Esophagus (tissue), 2 donors: ENCODE measurements around the gene NOS2. TPM values are rescaled to one million over a fixed set of nuclear protein-coding genes. Genes with fewer than 3 reads are reported as not detected.
"Not testable (repeated sequence)": the region's sequence is repeated elsewhere in the genome, so short reads cannot be mapped to it uniquely, and the experiment has no call there.

Source experiments
- H3K27ac ChIP-seq, 2 donors: one replicate each; pipeline ENCODE4 v1.5.1; 2013; ENCODE audit warnings: low read depth in 2 of 2, mild to moderate bottlenecking in 2 of 2, inconsistent platforms in 1 of 2, low read length in 1 of 2, moderate library complexity in 1 of 2
- H3K27me3 ChIP-seq, 2 donors: one replicate each; pipeline ENCODE4 v1.6.1; 2013; ENCODE audit warnings: low read length in 2 of 2, control low read depth in 1 of 2, mild to moderate bottlenecking in 1 of 2; ENCODE audit not compliant: insufficient read depth in 2 of 2, control insufficient read depth in 1 of 2
- H3K36me3 ChIP-seq, 2 donors: one replicate each; pipeline ENCODE4 v1.6.1; 2013; ENCODE audit warnings: low read length in 1 of 2; ENCODE audit not compliant: control insufficient read depth in 2 of 2, insufficient read depth in 2 of 2
- H3K4me1 ChIP-seq, 2 donors: one replicate each; pipeline ENCODE4 v1.6.1; 2013; ENCODE audit warnings: low read length in 1 of 2; ENCODE audit not compliant: control insufficient read depth in 2 of 2, insufficient read depth in 2 of 2
- H3K4me3 ChIP-seq, 2 donors: one replicate each; pipeline ENCODE4 v1.5.1; 2013; ENCODE audit warnings: low read length in 2 of 2, mild to moderate bottlenecking in 2 of 2, low read depth in 1 of 2, moderate library complexity in 1 of 2
- H3K9me3 ChIP-seq, 2 donors: one replicate each; pipeline ENCODE4 v1.6.1; 2013; ENCODE audit warnings: mild to moderate bottlenecking in 2 of 2, low read depth in 1 of 2, low read length in 1 of 2, moderate library complexity in 1 of 2; ENCODE audit not compliant: control insufficient read depth in 2 of 2, insufficient read depth in 1 of 2
- WGBS, 2 donors: extraction: QIAGEN DNeasy Blood & Tissue Kit; methylation state at CpG; one replicate each; pipeline ENCODE4 v1.1.7; 2013; 5-methylcytosine and 5-hydroxymethylcytosine counted together
- polyA plus RNA-seq, 2 donors: library from polyadenylated mRNA; stranded (reverse); fragments of 200-250 nt; gene quantifications; one replicate each; pipeline ENCODE4 v1.2.3, GENCODE V29; 2013
- donor health status: healthy with polysubstance abuse.
- donor health status: Bipolar disorder and iron deficiency.

The NOS2 gene
- polyA plus RNA-seq, 2 donors = 0.04 to 0.26 TPM

DNA sequence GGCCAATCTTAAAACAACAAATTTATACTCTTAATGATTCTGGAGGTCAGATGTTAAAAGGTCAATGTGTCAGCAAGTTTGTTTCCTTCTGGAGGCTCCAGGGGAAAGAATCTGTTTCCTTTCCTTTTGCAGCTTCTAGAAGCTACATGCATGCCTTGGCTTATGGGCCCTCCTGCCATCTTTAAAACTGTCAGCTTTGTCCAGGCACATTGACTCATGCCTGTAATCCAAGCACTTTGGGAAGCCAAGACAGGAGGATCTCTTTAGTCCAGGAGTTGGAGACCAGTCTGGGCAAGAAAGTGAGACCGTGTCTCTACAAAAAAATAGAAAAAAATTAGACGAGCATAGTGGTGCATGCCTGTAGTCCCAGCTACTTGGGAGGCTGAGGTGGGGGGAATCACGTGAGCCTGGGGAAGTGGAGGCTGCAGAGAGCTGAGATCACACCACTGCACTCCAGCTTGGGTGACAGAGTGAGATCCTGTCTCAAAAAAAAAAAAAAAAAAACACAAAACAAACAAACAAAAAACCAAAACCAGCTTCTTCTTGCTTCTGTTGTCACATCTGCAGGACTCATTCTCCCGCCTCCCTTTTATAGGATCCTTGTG, 58.3 kb downstream of the NOS2 start:
- H3K27ac ChIP-seq = no peak overlapping the region
- 64 to 68% methylated on average over 4 of the region's 4 CpGs for WGBS, 2 donors
- H3K9me3 ChIP-seq = no peaks in the 10 kb centered on the region
- no peak overlapping the region for H3K4me3 ChIP-seq
- peaks cover 3% of the 10 kb centered on the region in 2 donors for H3K4me1 ChIP-seq
- H3K36me3 ChIP-seq = no peaks in the 10 kb centered on the region
- H3K27me3 ChIP-seq = no peaks in the 10 kb centered on the region

DNA sequence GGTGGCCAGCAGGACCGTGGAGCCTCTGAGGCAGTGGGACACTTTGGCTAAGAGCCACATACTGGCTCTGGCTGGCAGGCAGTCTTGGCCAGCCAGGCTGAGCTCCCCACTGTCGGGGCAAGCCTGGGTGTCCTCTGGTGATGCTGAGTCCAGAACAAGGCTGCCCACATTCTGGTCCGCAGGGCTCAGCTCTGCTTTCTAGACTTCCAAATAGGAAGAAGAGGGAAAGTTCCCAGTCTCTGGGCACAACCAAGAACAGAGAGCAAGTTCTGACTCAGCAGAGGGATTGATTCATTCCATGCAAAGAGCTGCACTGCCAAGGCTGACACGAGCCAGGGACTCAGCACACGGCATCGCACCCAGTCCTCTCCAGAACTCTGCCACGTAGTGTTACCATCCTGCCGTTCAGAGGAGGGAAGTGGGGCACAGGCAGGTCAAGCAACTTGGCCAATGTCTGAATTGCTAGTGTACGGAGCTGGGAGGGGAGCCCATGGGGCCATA, 58.9 kb downstream of the NOS2 start:
- Histone ChIP-seq H3K27ac (no peak overlapping the region), H3K4me3 (no peak overlapping the region), H3K9me3 (no peaks in the 10 kb centered on the region), H3K4me1 (peaks cover 3% of the 10 kb centered on the region in 2 donors), H3K27me3 (no peaks in the 10 kb centered on the region), H3K36me3 (no peaks in the 10 kb centered on the region)
- 27 to 50% methylated on average over 9 of the region's 9 CpGs for WGBS, 2 donors

DNA sequence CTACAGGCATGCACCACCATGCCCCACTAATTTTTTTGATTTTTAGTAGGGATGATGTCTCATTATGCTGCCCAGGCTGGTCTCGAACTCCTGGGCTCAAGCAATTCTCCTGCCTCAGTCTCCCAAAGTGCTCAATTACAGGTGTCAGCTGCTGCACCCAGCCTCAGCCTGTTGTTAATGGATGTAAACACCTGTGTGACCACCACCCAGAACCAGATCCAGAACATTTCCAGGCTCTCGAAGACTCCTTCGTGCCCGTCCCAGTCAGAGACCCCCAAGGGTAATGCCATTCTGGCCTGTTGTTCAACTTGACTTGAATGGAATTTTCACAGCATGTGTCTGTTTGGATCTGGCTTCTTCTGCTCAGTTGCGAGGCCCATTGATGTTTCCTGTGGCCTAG, 59.8 kb downstream of the NOS2 start:
- not testable (repeated sequence) for H3K9me3 ChIP-seq, H3K4me1 ChIP-seq, H3K27ac ChIP-seq, H3K4me3 ChIP-seq, H3K36me3 ChIP-seq, H3K27me3 ChIP-seq
- 70 to 92% methylated on average over 5 of the region's 5 CpGs for WGBS, 2 donors

DNA sequence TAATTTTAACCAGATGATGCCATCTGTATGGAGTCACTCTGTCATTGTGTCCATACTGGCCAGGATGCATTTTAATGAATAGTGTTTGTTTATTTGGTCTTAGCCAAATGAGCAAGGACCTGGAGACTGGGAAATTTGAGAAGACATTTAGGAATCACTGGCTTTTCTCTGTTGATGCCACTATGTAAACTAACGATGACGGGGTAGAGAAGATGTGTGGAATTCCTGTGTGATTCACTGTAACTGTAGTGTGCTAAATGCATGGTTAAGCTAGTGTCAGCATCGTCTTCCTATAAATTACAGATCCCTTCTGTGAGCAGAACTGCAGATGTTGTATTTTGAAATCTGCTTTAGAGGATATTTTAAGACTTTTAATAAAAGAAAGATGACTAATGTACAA, 66.6 kb downstream of the NOS2 start:
- Histone ChIP-seq H3K9me3 (no peaks in the 10 kb centered on the region), H3K27me3 (no peaks in the 10 kb centered on the region), H3K4me3 (no peak overlapping the region), H3K27ac (no peak overlapping the region), H3K36me3 (no peaks in the 10 kb centered on the region), H3K4me1 (no peaks in the 10 kb centered on the region)
- WGBS, 2 donors = 59 to 60% methylated on average over 3 of the region's 3 CpGs

DNA sequence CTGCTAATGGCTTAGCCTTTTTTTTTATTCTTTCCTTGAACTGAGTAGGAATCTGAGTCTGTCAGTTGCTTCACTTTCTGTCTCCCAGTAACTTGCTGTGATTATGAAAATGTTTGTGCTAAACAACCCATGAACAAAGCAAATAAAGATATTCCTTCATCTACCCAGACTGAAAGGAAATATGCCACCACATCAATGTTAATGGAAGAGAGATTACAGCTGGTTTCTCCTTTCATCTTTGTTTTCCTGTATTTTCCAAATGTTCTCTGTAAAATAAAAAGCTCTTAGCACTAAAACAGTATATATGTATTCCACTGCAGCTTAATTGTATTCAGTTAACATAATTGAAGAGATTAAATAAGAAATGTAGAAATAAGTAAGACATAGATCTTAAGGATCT, 67.6 kb downstream of the NOS2 start:
- H3K27ac ChIP-seq, H3K27me3 ChIP-seq, H3K36me3 ChIP-seq, H3K9me3 ChIP-seq, H3K4me3 ChIP-seq, H3K4me1 ChIP-seq: not testable (repeated sequence)

DNA sequence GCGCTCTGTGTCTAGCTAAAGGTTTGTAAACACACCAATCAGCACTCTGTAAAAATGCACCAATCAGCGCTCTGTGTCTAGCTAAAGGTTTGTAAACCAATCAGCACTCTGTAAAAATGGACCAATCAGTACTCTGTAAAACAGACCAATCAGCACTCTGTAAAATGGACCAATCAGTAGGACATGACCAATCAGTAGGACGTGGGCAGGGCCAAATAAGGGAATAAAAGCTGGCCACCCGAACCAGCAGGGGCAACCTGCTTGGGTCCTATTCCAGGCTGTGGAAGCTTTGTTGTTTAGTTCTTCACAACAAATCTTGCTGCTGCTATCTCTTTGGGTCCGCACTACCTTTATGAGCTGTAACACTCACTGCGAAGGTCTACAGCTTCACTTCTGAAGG, 74.3 kb downstream of the NOS2 start:
- H3K36me3 ChIP-seq, H3K27me3 ChIP-seq, H3K4me3 ChIP-seq, H3K9me3 ChIP-seq, H3K27ac ChIP-seq, H3K4me1 ChIP-seq: not testable (repeated sequence)
- 88 to 91% methylated on average over 6 of the region's 6 CpGs for WGBS, 2 donors

DNA sequence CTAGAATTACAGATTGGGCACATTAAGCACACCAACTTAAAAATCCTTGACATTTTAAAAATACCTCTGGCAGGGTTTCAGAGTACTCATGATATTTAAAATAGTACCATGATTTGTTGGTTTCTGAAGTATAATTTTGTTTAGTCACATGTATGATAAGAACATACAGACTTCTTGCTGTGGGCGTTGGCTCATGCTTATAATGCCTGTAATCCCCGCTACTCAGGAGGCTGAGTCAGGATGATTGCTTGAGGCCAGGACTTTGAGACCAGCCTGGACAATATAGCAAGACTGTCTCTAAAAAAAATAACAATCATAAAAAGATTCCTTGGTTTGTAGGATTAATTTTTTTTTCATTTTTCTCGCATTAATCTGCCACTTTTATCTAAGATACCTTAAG, 78.5 kb downstream of the NOS2 start:
- H3K27ac ChIP-seq = no peak overlapping the region
- no peak overlapping the region for H3K4me3 ChIP-seq
- H3K27me3 ChIP-seq = no peaks in the 10 kb centered on the region
- 41 to 53% methylated on average over 3 of the region's 3 CpGs for WGBS, 2 donors
- H3K36me3 ChIP-seq = no peaks in the 10 kb centered on the region
- peaks cover 0 to 3% of the 10 kb centered on the region in 2 donors for H3K9me3 ChIP-seq
- no peaks in the 10 kb centered on the region for H3K4me1 ChIP-seq

Other genes starting within 250 kb of the NOS2 start
- 10 to 100 TPM; 25.5 to 29.5 TPM for gene LGALS9, start 169.3 kb downstream of the NOS2 start, polyA plus RNA-seq
- gene LYRM9, start 92.8 kb upstream of the NOS2 start, polyA plus RNA-seq = 1 to 10 TPM; 2.5 to 3.9 TPM
- gene NLK, start 242.1 kb upstream of the NOS2 start, polyA plus RNA-seq = 1 to 10 TPM; 3.1 to 4.4 TPM